ENCODE data around the gene CHRNG.

CHRNG gene

GRCh38 chr2:232501794-232502390 lies 37.6 kb upstream of the CHRNG start:
- H3K4me3 ChIP-seq (ENCODE audit: low read depth in 1 of 2, low read length in 2 of 2) = no peak overlapping the region
- peaks cover 18% of the 10 kb centered on the region for H3K27me3 ChIP-seq (ENCODE audit: insufficient read depth, low read length, poor library complexity)

DNA sequence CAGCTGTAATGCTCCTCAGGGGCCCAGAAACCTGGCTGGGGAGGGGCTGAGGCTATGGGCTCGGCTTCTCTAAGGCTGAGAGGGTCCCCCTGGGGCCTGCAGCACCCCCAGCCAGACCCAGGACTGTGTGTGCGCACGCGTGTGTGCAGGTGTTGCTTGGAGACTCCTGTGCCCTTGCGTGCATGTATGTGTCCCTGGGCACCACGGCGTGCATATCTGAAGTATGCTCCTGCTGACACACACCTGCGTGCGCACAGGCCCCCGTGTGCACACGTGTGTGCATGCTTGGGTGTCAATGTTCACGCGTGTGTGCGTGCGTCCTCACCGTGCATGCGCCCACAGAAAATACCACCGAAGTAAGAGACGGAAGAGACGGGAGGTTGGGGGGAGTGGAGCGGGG lies 37.0 kb upstream of the CHRNG start:
- H3K9me3 ChIP-seq (ENCODE audit: insufficient read depth, low read length, severe bottlenecking) = no peaks in the 10 kb centered on the region
- H3K4me1 ChIP-seq (ENCODE audit: insufficient read depth, low read length) = no peaks in the 10 kb centered on the region
- no peak overlapping the region for H3K4me3 ChIP-seq (ENCODE audit: low read depth in 1 of 2, low read length in 2 of 2)
- no peak overlapping the region for H3K4me2 ChIP-seq (ENCODE audit: insufficient read depth, low read length)
- H2AFZ ChIP-seq (ENCODE audit: low read depth, low read length) = no peak overlapping the region
- no peak for TF ChIP-seq CTCF (IDR thresholded peaks at IDR 0.05; ENCODE audit: borderline replicate concordance, extremely low read depth, low read length, poor library complexity, severe bottlenecking)
- no peak overlapping the region for H3K27ac ChIP-seq (ENCODE audit: low read length)
- H3K79me2 ChIP-seq (ENCODE audit: insufficient read depth, low read length) = no peaks in the 10 kb centered on the region
- no peaks in the 10 kb centered on the region for H3K36me3 ChIP-seq (ENCODE audit: insufficient read depth, low read length)
- no peak overlapping the region for H3K9ac ChIP-seq (ENCODE audit: low read depth, low read length)
- peaks cover 18% of the 10 kb centered on the region for H3K27me3 ChIP-seq (ENCODE audit: insufficient read depth, low read length, poor library complexity)
- no peak for ATAC-seq (ENCODE audit: insufficient read depth, low read depth)
- DNase-seq = no peak
- no peaks in the 10 kb centered on the region; the same call in 1 of the 2 replicates for H4K20me1 ChIP-seq (ENCODE audit: insufficient read depth, low read length)

More at GRCh38 chr2:232501794-232502390, 37.6 kb upstream of the CHRNG start:
- ATAC-seq (ENCODE audit: insufficient read depth, low read depth) (no peak), DNase-seq (no peak)
- Histone ChIP-seq H3K36me3 (ENCODE audit: insufficient read depth, low read length) (no peaks in the 10 kb centered on the region), H3K9me3 (ENCODE audit: insufficient read depth, low read length, severe bottlenecking) (no peaks in the 10 kb centered on the region), H3K4me1 (ENCODE audit: insufficient read depth, low read length) (no peaks in the 10 kb centered on the region), H2AFZ (ENCODE audit: low read depth, low read length) (no peak overlapping the region), H3K4me2 (ENCODE audit: insufficient read depth, low read length) (no peak overlapping the region), H4K20me1 (ENCODE audit: insufficient read depth, low read length) (no peaks in the 10 kb centered on the region), H3K9ac (ENCODE audit: low read depth, low read length) (no peak overlapping the region), H3K27ac (ENCODE audit: low read length) (no peak overlapping the region), H3K79me2 (ENCODE audit: insufficient read depth, low read length) (no peaks in the 10 kb centered on the region)
- TF ChIP-seq EZH2 (IDR thresholded peaks at IDR 0.05; ENCODE audit: borderline replicate concordance, low read depth, low read length, severe bottlenecking) = no peak
- no peak for TF ChIP-seq CTCF (IDR thresholded peaks at IDR 0.05; ENCODE audit: borderline replicate concordance, extremely low read depth, low read length, poor library complexity, severe bottlenecking)

GRCh38 chr2:232502911-232503808 lies 36.3 kb upstream of the CHRNG start:
- no peak overlapping the region for H3K4me3 ChIP-seq (ENCODE audit: low read depth in 1 of 2, low read length in 2 of 2)
- DNase-seq = no peak

GRCh38 chr2:232503809-232504323 lies 35.6 kb upstream of the CHRNG start:
- no peaks in the 10 kb centered on the region for H3K79me2 ChIP-seq (ENCODE audit: insufficient read depth, low read length)
- H3K9ac ChIP-seq (ENCODE audit: low read depth, low read length) = no peak overlapping the region
- H4K20me1 ChIP-seq (ENCODE audit: insufficient read depth, low read length) = no peaks in the 10 kb centered on the region; the same call in 1 of the 2 replicates
- H3K4me3 ChIP-seq (ENCODE audit: low read depth in 1 of 2, low read length in 2 of 2) = no peak overlapping the region
- no peaks in the 10 kb centered on the region for H3K9me3 ChIP-seq (ENCODE audit: insufficient read depth, low read length, severe bottlenecking)
- ATAC-seq (ENCODE audit: insufficient read depth, low read depth) (no peak), DNase-seq (no peak)
- H3K36me3 ChIP-seq (ENCODE audit: insufficient read depth, low read length) = no peaks in the 10 kb centered on the region
- no peak overlapping the region for H3K27ac ChIP-seq (ENCODE audit: low read length)
- H2AFZ ChIP-seq (ENCODE audit: low read depth, low read length) = no peak overlapping the region
- no peaks in the 10 kb centered on the region for H3K4me1 ChIP-seq (ENCODE audit: insufficient read depth, low read length)
- H3K4me2 ChIP-seq (ENCODE audit: insufficient read depth, low read length) = no peak overlapping the region
- H3K27me3 ChIP-seq (ENCODE audit: insufficient read depth, low read length, poor library complexity) = peaks cover 18% of the 10 kb centered on the region
- TF ChIP-seq EZH2 (IDR thresholded peaks at IDR 0.05; ENCODE audit: borderline replicate concordance, low read depth, low read length, severe bottlenecking) = no peak
- no peak for TF ChIP-seq CTCF (IDR thresholded peaks at IDR 0.05; ENCODE audit: borderline replicate concordance, extremely low read depth, low read length, poor library complexity, severe bottlenecking)

More at GRCh38 chr2:232502911-232503808, 36.3 kb upstream of the CHRNG start:
- no peak overlapping the region for H3K4me2 ChIP-seq (ENCODE audit: insufficient read depth, low read length)
- H4K20me1 ChIP-seq (ENCODE audit: insufficient read depth, low read length) = no peaks in the 10 kb centered on the region; the same call in 1 of the 2 replicates
- no peak for TF ChIP-seq EZH2 (IDR thresholded peaks at IDR 0.05; ENCODE audit: borderline replicate concordance, low read depth, low read length, severe bottlenecking)
- no peak overlapping the region for H3K27ac ChIP-seq (ENCODE audit: low read length)
- no peaks in the 10 kb centered on the region for H3K36me3 ChIP-seq (ENCODE audit: insufficient read depth, low read length)
- no peaks in the 10 kb centered on the region for H3K4me1 ChIP-seq (ENCODE audit: insufficient read depth, low read length)
- H3K9ac ChIP-seq (ENCODE audit: low read depth, low read length) = no peak overlapping the region
- no peak for ATAC-seq (ENCODE audit: insufficient read depth, low read depth)
- H3K9me3 ChIP-seq (ENCODE audit: insufficient read depth, low read length, severe bottlenecking) = no peaks in the 10 kb centered on the region
- H2AFZ ChIP-seq (ENCODE audit: low read depth, low read length) = no peak overlapping the region
- no peaks in the 10 kb centered on the region for H3K79me2 ChIP-seq (ENCODE audit: insufficient read depth, low read length)
- H3K27me3 ChIP-seq (ENCODE audit: insufficient read depth, low read length, poor library complexity) = peaks cover 18% of the 10 kb centered on the region
